Neuronal stem cell (in vitro differentiated cells): ENCODE results near the gene CAMTA1.

Source experiments
- DNase-seq: peaks from one replicate; pipeline ENCODE4 v3.0.0-alpha.2; 2013; ENCODE audit warnings: low spot score
- H2AFZ ChIP-seq: one replicate; pipeline ENCODE4 v1.6.1; 2013; ENCODE audit warnings: mild to moderate bottlenecking, low read length, inconsistent platforms
- H2AK5ac ChIP-seq: 2 replicates; pipeline ENCODE4 v1.6.1; 2013; ENCODE audit warnings: low read depth, mild to moderate bottlenecking, inconsistent platforms, low read length, moderate library complexity, mixed read lengths
- H2BK120ac ChIP-seq: 2 replicates; pipeline ENCODE4 v1.6.1; 2013; ENCODE audit warnings: low read depth, mild to moderate bottlenecking, inconsistent platforms, low read length, moderate library complexity, mixed read lengths
- H2BK12ac ChIP-seq: one replicate; pipeline ENCODE4 v1.6.1; 2013; ENCODE audit warnings: low read length, inconsistent platforms
- H2BK15ac ChIP-seq: 2 replicates; pipeline ENCODE4 v1.6.1; 2013; ENCODE audit warnings: mild to moderate bottlenecking, low read length, inconsistent platforms, mixed read lengths
- H2BK5ac ChIP-seq: one replicate; pipeline ENCODE4 v1.6.1; 2013; ENCODE audit warnings: inconsistent platforms, mild to moderate bottlenecking, low read length, moderate library complexity
- H3K14ac ChIP-seq: one replicate; pipeline ENCODE4 v1.6.1; 2013; ENCODE audit warnings: low read length, inconsistent platforms
- H3K18ac ChIP-seq: 2 replicates; pipeline ENCODE4 v1.6.1; 2013; ENCODE audit warnings: low read length, inconsistent platforms
- H3K23ac ChIP-seq: 2 replicates; pipeline ENCODE4 v1.6.1; 2013; ENCODE audit warnings: low read depth, mild to moderate bottlenecking, mixed read lengths, low read length, inconsistent platforms; ENCODE audit not compliant: poor library complexity
- H3K27ac ChIP-seq: replicated peaks from 3 replicates; pipeline ENCODE4 v1.5.1; 2013; ENCODE audit warnings: low read length, inconsistent platforms
- H3K27me3 ChIP-seq, 3 experiments: 2 replicates each; pipeline ENCODE4 v1.6.1; 2013; ENCODE audit warnings: low read length in 3 of 3, mild to moderate bottlenecking in 2 of 3, inconsistent platforms in 1 of 3, low read depth in 1 of 3, mixed read lengths in 1 of 3, moderate library complexity in 1 of 3; ENCODE audit not compliant: control insufficient read depth in 3 of 3, insufficient read depth in 3 of 3
- H3K36me3 ChIP-seq, 2 donors: replicated peaks in 1 of 2; 2 replicates each; pipeline ENCODE4 v1.6.1; 2013; ENCODE audit warnings: low read length in 2 of 2; ENCODE audit not compliant: control insufficient read depth in 2 of 2, insufficient read depth in 2 of 2
- H3K4ac ChIP-seq: 2 replicates; pipeline ENCODE4 v1.6.1; 2013; ENCODE audit warnings: inconsistent platforms, mild to moderate bottlenecking, low read length, moderate library complexity
- H3K4me1 ChIP-seq, 2 donors: 1 replicate in 1 of 2; 2 replicates in 1 of 2; pipeline ENCODE4 v1.6.1; 2013; ENCODE audit warnings: low read length in 2 of 2, low read depth in 1 of 2; ENCODE audit not compliant: control insufficient read depth in 2 of 2, insufficient read depth in 1 of 2
- H3K4me2 ChIP-seq: one replicate; pipeline ENCODE4 v1.6.1; 2013; ENCODE audit warnings: mild to moderate bottlenecking, low read length, inconsistent platforms; ENCODE audit not compliant: insufficient read depth, poor library complexity, severe bottlenecking
- H3K4me3 ChIP-seq, 2 donors: 2 replicates each; pipeline ENCODE4 v1.5.1; 2013; ENCODE audit warnings: low read length in 2 of 2, mild to moderate bottlenecking in 2 of 2, inconsistent platforms in 1 of 2, moderate library complexity in 1 of 2
- H3K79me1 ChIP-seq: one replicate; pipeline ENCODE4 v1.6.1; 2013; ENCODE audit warnings: low read depth, mild to moderate bottlenecking, inconsistent platforms, low read length, moderate library complexity
- H3K9ac ChIP-seq: one replicate; pipeline ENCODE4 v1.6.1; 2013; ENCODE audit warnings: mild to moderate bottlenecking, low read depth, low read length, inconsistent platforms; ENCODE audit not compliant: poor library complexity
- H3K9me3 ChIP-seq, 2 donors: replicated peaks in 1 of 2; 2 replicates each; pipeline versions ENCODE3 to v1.6.1; 2013; ENCODE audit warnings: low read length in 2 of 2, mild to moderate bottlenecking in 2 of 2, inconsistent platforms in 1 of 2, low read depth in 1 of 2, mixed read lengths in 1 of 2, moderate library complexity in 1 of 2; ENCODE audit not compliant: control insufficient read depth in 2 of 2, insufficient read depth in 1 of 2
- H4K8ac ChIP-seq: one replicate; pipeline ENCODE4 v1.6.1; 2013; ENCODE audit warnings: low read depth, mild to moderate bottlenecking, inconsistent platforms, low read length, moderate library complexity
- H4K91ac ChIP-seq: one replicate; pipeline ENCODE4 v1.6.1; 2013; ENCODE audit warnings: low read length, low read depth, mild to moderate bottlenecking, inconsistent platforms; ENCODE audit not compliant: poor library complexity
- whole genome bisulfite sequencing, 2 donors: extraction: QIAGEN DNeasy Blood & Tissue Kit; methylation state at CpG; one replicate each; pipeline ENCODE4 v1.1.7; 2013; ENCODE audit warnings: missing lambda C conversion rate in 2 of 2, mixed read lengths in 1 of 2; ENCODE audit not compliant: insufficient read length in 2 of 2, insufficient replicate concordance in 1 of 2; ENCODE audit errors: extremely low coverage in 2 of 2; 5-methylcytosine and 5-hydroxymethylcytosine counted together

CAMTA1 gene

GRCh38 chr1:7441143-7441841 is 656.0 kb downstream of the CAMTA1 start:
- Histone ChIP-seq H3K79me1 (no peaks in the 10 kb centered on the region), H3K4me2 (no peak overlapping the region), H2BK120ac (no peak overlapping the region), H2BK5ac (no peak overlapping the region), H4K8ac (no peak overlapping the region), H3K4ac (no peak overlapping the region), H3K14ac (no peak overlapping the region), H3K9me3 (no peaks in the 10 kb centered on the region), H3K4me3 (no peak overlapping the region), H3K27ac (no peak overlapping the region), H3K27me3 (no peaks in the 10 kb centered on the region), H2AFZ (no peak overlapping the region), H4K91ac (no peak overlapping the region), H3K36me3 (no peaks in the 10 kb centered on the region), H2BK15ac (no peak overlapping the region), H2AK5ac (no peak overlapping the region), H3K18ac (no peak overlapping the region), H3K9ac (no peak overlapping the region), H3K23ac (no peak overlapping the region), H3K4me1 (no peaks in the 10 kb centered on the region), H2BK12ac (no peak overlapping the region)
- DNase-seq, result no peak
- WGBS, 2 donors, result no CpG with 5 or more reads among the region's 16 CpGs

GRCh38 chr1:7442036-7442435 is 656.8 kb downstream of the CAMTA1 start:
- Histone ChIP-seq H2BK15ac (no peak overlapping the region), H3K27ac (no peak overlapping the region), H2BK120ac (no peak overlapping the region), H3K4me2 (no peak overlapping the region), H3K27me3 (no peaks in the 10 kb centered on the region), H3K4me1 (no peaks in the 10 kb centered on the region), H3K14ac (no peak overlapping the region), H2AK5ac (no peak overlapping the region), H2BK12ac (no peak overlapping the region), H2AFZ (no peak overlapping the region), H3K18ac (no peak overlapping the region), H4K8ac (no peak overlapping the region), H3K9ac (no peak overlapping the region), H2BK5ac (no peak overlapping the region), H3K9me3 (no peaks in the 10 kb centered on the region), H4K91ac (no peak overlapping the region), H3K79me1 (no peaks in the 10 kb centered on the region), H3K23ac (no peak overlapping the region), H3K4ac (no peak overlapping the region), H3K36me3 (no peaks in the 10 kb centered on the region), H3K4me3 (no peak overlapping the region)
- DNase-seq, result no peak
- WGBS, 2 donors, result no CpG with 5 or more reads among the region's 9 CpGs

- no peak for DNase-seq
- H3K23ac ChIP-seq, result no peak overlapping the region
- H2BK15ac ChIP-seq, result no peak overlapping the region
- H4K8ac ChIP-seq, result no peak overlapping the region
- no peak overlapping the region for H2AK5ac ChIP-seq
- no peak overlapping the region for H4K91ac ChIP-seq
- no peaks in the 10 kb centered on the region for H3K9me3 ChIP-seq
- no peaks in the 10 kb centered on the region for H3K27me3 ChIP-seq
- H2BK120ac ChIP-seq, result no peak overlapping the region
- H2AFZ ChIP-seq, result no peak overlapping the region
- H3K27ac ChIP-seq, result no peak overlapping the region
- H3K9ac ChIP-seq, result no peak overlapping the region
- no peak overlapping the region for H2BK12ac ChIP-seq
- no peak overlapping the region for H3K4ac ChIP-seq
- H2BK5ac ChIP-seq, result no peak overlapping the region
- no CpG with 5 or more reads among the region's 6 CpGs for WGBS, 2 donors
- no peak overlapping the region for H3K14ac ChIP-seq
- H3K4me3 ChIP-seq, result no peak overlapping the region
- no peaks in the 10 kb centered on the region for H3K36me3 ChIP-seq
- no peak overlapping the region for H3K18ac ChIP-seq
- H3K4me1 ChIP-seq, result no peaks in the 10 kb centered on the region
- no peak overlapping the region for H3K4me2 ChIP-seq
- H3K79me1 ChIP-seq, result no peaks in the 10 kb centered on the region
Measured at GRCh38 chr1:7442918-7443317, 657.7 kb downstream of the CAMTA1 start.

- no peaks in the 10 kb centered on the region for H3K79me1 ChIP-seq
- no peaks in the 10 kb centered on the region for H3K27me3 ChIP-seq
- no peak overlapping the region for H3K14ac ChIP-seq
- no peak overlapping the region for H2BK5ac ChIP-seq
- no peak for DNase-seq
- H2AFZ ChIP-seq, result no peak overlapping the region
- H3K23ac ChIP-seq, result no peak overlapping the region
- H3K27ac ChIP-seq, result no peak overlapping the region
- H3K4me3 ChIP-seq, result no peak overlapping the region
- peak overlapping the region; percentile 74 for H3K18ac ChIP-seq
- no peak overlapping the region for H2BK15ac ChIP-seq
- no peak overlapping the region for H3K4ac ChIP-seq
- WGBS, 2 donors, result no CpG with 5 or more reads among the region's 4 CpGs
- no peak overlapping the region for H2AK5ac ChIP-seq
- H3K9ac ChIP-seq, result no peak overlapping the region
- H3K36me3 ChIP-seq, result no peaks in the 10 kb centered on the region
- no peak overlapping the region for H2BK120ac ChIP-seq
- H2BK12ac ChIP-seq, result no peak overlapping the region
- H4K8ac ChIP-seq, result no peak overlapping the region
- H3K4me2 ChIP-seq, result no peak overlapping the region
- H3K4me1 ChIP-seq, result no peaks in the 10 kb centered on the region
- H4K91ac ChIP-seq, result no peak overlapping the region
- no peaks in the 10 kb centered on the region for H3K9me3 ChIP-seq
Measured at GRCh38 chr1:7444363-7444762, 659.1 kb downstream of the CAMTA1 start.
